Measurements from ENCODE around the gene PTGES3L. TPM values are rescaled to one million over a fixed set of nuclear protein-coding genes. Genes with fewer than 3 reads are reported as not detected.
A peak's percentile ranks its signal among the peaks of the same experiment; 100 is the strongest.
"Not testable (repeated sequence)": the region's sequence is repeated elsewhere in the genome, so short reads cannot be mapped to it uniquely, and the experiment has no call there.

The PTGES3L gene
- total RNA-seq, 1 experiment from 2014 or later: 0.23 TPM

GRCh38 chr17:42980274-42980765 is 440 bp upstream of the PTGES3L start, which contains the start of gene RUNDC1:
Gene RUNDC1 (plus strand): TSS chr17:42980565. CDS start chr17:42980577, 12 bp downstream.
- peak; percentile 92 for DNase-seq (ENCODE audit: low read depth)

- DNase-seq (ENCODE audit: low read depth): not testable (repeated sequence)
Measured at GRCh38 chr17:42975701-42976100, 4.2 kb downstream of the PTGES3L start.

DNA sequence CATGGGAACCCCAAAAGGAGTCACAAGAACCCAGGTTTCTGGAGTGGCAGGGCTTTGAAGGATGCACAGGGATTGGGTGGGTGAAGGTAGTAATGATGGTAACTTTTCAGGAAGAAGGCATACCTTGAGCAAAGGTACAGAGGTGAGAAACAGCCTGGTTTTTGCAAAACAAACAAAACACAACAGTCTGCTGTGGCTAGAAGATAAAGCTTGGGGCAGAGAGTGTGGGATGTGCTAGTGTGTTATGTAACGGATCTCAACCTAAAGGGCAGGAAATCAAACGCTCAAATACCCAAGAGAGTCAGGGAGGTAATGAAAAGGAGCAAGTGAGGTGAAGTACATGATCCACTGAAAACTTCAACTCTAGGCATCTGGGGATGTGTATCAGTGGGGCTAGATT is 4.6 kb downstream of the PTGES3L start:
- DNase-seq (ENCODE audit: low read depth): no peak

DNA sequence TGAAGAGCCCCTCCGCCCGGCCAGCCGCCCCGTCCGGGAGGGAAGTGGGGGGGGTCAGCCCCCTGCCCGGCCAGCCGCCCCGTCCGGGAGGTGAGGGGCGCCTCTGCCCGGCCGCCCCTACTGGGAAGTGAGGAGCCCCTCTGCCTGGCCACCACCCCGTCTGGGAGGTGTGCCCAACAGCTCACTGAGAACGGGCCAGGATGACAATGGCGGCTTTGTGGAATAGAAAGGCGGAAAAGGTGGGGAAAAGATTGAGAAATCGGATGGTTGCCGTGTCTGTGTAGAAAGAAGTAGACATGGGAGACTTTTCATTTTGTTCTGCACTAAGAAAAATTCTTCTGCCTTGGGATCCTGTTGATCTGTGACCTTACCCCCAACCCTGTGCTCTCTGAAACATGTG is 6.6 kb downstream of the PTGES3L start:
- DNase-seq (ENCODE audit: low read depth): not testable (repeated sequence)

DNA sequence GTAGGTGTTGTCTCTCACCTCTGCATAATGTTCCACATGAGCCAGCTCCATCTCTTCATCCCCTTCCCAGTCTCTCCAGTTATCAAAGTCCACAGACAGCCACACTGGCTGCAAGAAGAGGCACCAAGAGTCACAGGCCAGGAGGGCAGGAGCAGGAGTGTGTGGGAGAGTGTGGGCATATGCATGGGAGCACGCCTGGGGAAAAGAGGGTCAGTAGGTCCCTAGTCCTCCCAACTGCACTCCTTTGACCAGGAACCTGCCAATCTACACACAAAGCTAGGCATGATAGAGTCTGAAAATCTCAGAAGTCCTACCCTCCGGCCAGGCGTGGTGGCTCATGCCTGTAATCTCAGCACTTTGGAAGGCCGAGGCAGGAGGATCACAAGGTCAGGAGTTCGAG is 8.3 kb downstream of the PTGES3L start:
- DNase-seq (ENCODE audit: low read depth): no peak

DNA sequence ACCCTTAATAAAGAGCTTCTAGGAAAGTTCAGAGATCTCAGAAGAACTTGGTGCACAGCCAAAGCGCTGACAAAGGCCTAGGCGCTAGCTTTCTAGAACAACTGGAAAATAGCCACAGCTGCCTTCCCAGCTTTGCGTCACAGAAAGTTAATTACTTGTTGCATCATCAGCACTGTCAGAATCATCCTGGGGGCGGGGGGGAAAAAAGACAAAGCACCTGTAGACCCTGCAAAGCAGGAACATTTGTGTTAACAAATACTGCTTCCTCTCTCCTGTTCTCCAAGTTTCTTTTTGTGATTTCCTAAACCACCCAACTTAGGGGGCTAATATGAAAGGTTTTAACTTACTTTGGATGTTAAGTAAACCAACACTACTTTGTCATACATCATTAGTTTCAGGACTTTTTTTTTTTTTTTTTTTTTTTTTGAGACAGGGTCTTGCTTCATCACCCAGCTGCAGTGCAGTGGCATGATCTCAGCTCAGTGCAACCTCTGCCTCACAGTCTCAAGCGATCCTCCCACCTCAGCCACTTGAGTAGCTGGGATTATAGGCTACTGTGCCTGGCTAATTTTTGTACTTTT is 10.8 kb downstream of the PTGES3L start:
- no peak for DNase-seq (ENCODE audit: low read depth)

- DNase-seq (ENCODE audit: low read depth): no peak
Measured at GRCh38 chr17:42967925-42968324, 12.0 kb downstream of the PTGES3L start.

DNA sequence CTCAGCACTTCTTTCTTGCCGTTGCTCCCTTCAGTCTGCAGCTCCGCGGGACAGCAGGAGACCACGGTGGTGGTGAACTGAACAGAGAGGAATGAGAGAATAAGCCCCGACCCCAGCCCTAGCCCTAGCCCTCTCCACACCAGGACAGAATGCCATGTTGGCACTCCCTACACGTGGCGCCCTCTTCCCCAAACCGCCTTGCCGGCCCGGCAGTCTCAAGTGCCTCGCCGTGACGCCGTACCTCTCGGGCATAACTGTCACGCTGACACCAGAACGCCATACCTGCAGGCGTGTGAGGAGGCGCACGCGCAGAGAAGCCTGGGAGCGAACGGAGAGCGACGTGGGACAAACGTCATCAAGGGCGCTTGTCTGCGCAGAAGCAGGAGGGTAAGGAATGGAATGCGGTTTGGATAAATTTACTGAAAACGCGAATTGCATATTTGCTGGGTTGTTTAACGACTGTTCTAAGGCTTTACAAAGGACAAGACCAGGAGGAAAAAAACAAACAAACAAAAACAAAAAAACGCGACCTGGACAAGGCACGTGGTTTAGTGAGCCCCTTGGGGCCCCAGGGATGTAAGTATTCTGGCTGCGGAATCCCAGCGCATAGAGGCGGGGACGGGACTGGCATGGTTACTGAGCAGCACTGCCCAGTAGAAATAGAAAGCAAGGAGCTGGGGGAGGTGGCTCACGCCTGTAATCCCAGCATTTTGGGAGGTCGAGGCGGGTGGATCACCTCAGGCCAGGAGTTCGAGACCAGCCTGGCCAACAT is 15.5 kb downstream of the PTGES3L start, which contains the start of gene AARSD1:
AARSD1 (minus strand) TSS at position 294 of the 772 bp plus-strand sequence; CDS start at position 280, 14 bp downstream.
- peak; percentile 92 for DNase-seq (ENCODE audit: low read depth)

DNA sequence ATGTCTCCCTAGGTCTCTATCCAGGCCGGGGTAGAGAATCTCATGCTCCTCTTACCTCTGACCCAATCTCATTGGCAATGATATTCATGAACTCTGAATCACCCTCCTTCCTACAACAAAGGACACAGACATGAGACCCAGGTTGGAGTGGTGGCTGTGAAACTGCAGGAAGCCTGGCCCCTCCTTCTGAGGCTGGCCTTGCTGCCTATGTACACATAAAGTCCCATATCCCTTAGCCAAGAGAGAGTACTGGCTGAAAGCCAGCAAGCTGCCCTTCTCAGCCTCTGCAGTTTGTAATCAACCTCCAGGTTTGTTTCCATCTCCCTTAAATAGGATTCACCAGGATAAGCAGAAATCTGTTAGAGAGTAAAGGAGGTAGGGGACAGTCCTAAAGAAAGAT is 26.2 kb downstream of the PTGES3L start:
- DNase-seq (ENCODE audit: low read depth): no peak

- no peak for DNase-seq (ENCODE audit: low read depth)
Measured at GRCh38 chr17:42950044-42950783, 29.7 kb downstream of the PTGES3L start.

DNA sequence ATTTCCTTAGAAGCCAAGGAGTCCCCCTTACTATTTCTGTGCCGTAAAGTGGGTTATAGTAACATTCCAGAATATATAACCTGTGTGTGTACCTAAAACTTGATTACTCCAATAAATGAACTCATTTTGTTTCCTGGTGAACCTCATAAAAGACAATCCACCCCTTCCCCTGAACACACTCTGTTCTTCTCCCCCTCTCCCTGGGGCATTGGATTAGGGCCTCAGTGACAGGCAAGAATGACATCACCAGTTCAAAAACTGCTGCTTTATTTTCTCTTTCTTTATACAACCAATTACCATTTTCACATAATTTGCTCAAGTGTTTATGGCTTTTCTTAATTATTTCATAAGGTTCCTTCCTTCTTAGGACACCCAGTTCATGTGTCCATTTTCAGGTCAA is 33.1 kb downstream of the PTGES3L start:
- DNase-seq (ENCODE audit: low read depth): no peak

- DNase-seq (ENCODE audit: low read depth): no peak
Measured at GRCh38 chr17:42944211-42944610, 35.7 kb downstream of the PTGES3L start.

- DNase-seq (ENCODE audit: low read depth): peak; percentile 57
Measured at GRCh38 chr17:42937712-42938596, 41.9 kb downstream of the PTGES3L start.

DNA sequence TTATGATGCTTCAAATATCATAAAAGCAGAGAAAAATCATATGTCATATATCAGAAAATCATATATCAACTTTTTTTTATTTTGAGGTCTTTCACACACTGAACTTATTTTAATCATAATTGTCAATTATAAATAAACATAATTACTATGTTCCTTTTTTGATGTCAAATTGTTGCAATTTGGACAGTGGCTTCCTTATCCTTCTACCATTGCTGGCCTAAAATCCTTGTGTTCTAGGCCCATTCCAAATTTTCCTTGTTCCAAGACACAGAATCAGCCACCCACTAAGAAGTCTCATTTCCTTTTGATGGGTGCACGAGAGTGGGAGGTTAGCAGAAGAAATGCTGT is 50.4 kb downstream of the PTGES3L start:
- DNase-seq (ENCODE audit: low read depth): no peak

- DNase-seq (ENCODE audit: low read depth): peak; percentile 70
Measured at GRCh38 chr17:42928714-42929496, 51.0 kb downstream of the PTGES3L start.

DNA sequence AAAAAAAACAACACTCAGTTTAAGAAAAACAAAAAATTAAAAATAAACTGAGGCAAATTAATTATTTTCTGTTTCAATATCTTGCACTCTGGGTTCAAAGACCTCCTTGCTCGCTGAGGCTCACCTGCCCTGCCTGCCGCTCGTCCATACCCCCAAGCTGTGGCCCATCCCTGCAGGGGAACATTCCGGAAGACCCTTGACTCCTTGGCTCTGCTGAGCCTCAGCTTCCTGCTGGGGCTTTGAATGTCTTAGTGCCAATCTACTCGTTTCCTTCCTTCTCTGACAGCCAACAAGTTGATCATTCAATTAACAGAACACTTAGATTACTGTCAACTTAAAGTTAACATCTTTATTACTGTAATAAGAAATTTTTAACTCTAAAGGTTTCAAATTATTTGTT is 55.0 kb downstream of the PTGES3L start:
- DNase-seq (ENCODE audit: low read depth): no peak

- not testable (repeated sequence) for DNase-seq (ENCODE audit: low read depth)
Measured at GRCh38 chr17:42923472-42923871, 56.4 kb downstream of the PTGES3L start.

DNA sequence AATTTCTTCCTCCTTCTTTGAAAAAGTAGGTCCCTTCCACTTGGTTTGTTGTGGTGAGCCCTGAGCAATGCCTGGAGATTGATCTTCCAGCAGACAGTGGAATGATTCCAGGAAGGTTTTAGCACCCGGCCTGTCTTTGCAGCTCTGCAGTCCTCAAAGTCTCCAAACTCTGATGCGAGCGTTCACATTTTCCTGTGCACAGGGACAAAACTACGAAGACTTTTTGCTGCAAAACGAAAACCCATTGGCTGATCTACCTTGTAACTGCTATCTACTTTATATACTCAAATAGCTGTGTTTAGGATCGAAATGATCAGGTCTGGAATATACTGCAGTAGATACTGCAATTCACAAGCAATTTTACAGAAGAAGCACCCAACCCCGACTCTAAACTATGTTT is 57.6 kb downstream of the PTGES3L start:
- DNase-seq (ENCODE audit: low read depth): no peak

GRCh38 chr17:42920922-42921321 is 59.0 kb downstream of the PTGES3L start:
- no peak for DNase-seq (ENCODE audit: low read depth)

DNA sequence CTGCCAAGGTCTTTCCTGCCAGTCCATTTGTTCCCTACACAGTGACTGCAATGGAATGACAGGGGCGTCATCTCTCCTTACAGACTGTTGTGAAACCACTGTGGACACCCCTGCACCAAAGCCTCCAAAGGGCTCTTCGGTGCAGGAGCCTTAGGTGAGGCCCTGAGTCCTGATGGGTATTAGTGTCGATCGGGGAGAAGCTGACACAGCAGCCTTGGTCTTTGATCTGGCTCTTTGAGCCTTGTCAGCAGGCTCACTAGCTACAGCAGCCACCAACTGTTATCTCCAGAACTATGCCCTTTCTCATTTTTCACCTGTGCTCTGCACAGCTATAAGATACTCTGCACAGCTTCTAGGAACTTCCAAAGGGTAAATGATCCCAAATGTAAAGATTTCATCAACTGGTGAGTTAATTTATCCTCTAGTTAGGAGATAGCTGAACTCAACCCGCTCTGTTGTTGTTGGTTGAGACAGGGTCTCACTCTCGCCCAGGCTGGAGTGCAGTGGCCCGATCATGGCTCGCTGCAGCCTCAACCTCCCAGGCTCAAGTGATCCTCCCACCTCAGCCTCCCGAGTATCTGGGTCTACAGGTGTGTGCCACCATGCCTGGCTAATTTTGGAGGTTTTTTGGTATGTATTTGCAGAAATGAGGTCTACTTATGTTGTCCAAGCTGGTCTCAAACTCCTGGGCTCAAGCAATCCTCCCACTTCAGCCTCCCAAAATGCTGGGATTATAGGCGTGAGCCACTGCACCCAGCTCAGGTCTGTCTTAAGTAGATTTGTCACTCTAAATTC is 59.6 kb downstream of the PTGES3L start:
- DNase-seq (ENCODE audit: low read depth): no peak

All from Daoy (cell line).